Glomerular visceral epithelial cell (primary cell): ENCODE measurements around the gene SERGEF.

Experiments
- DNase-seq: peaks from one replicate; pipeline ENCODE4 v3.0.0-alpha.2; 2016; ENCODE audit errors: extremely low spot score

Gene SERGEF

GRCh38 chr11:17861036-17861755, 151.7 kb downstream of the SERGEF start:
- DNase-seq = no peak

DNA sequence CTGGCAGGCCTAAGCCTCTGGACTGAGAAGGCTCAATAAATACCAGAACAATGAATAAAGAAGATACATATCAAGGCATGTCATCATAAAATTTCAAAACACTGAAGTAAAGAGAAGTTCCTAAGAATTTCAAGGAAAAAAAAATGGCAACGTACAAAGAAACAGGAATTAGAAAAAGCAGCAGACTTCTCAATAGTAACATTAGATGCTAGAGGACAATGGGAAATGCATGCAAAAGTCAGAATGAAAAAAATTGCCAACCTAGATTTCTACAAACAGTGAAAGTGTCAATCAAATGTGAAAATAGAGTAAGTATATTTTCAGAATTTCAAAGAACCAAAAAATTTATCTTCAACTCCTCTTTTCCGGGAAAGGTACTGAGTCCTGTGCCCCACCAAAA, 153.3 kb downstream of the SERGEF start:
- no peak for DNase-seq

- no peak for DNase-seq
Measured at GRCh38 chr11:17855531-17856290, 157.1 kb downstream of the SERGEF start.

- DNase-seq = no peak
Measured at GRCh38 chr11:17853280-17853679, 159.6 kb downstream of the SERGEF start.

GRCh38 chr11:17852246-17852645, 160.6 kb downstream of the SERGEF start:
- no peak for DNase-seq

DNA sequence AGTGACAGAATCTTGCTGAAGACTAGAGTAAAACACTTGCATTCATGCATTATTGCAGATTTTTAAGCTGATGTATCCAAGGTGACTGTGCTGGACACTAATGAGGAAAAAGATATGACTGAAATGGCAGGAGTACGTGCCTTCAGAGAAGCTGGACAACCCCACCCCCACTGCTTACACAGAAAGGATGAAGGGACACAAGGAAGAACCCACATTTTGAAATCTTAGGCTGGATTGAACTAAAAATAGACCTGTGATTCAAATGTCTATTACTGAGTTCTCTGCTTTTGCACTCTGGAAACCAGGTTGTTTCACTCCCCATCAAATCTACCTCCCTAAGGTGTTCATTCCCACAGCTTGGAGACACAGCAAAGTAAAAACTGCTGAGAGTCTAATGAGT, 161.2 kb downstream of the SERGEF start:
- no peak for DNase-seq

- DNase-seq = no peak
Measured at GRCh38 chr11:17850336-17850735, 162.5 kb downstream of the SERGEF start.

DNA sequence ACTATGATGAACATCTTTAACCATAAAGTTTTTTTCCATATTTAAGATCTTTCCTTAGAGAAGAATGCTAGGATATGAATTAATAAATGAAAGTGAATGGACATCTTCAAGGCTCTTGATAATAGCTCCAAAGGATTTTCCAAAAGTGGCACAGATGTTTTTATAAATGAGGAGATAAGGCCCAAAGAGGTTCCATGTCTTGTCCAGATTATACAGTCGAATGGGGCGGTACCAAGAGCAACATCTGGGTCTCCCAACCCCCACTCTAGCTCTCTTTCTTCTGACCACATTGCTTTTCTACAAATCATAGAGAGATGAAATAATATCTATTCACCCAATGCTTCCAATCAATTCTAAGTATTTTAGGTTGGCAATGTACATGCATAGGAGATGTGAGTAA, 164.1 kb downstream of the SERGEF start:
- no peak for DNase-seq

DNA sequence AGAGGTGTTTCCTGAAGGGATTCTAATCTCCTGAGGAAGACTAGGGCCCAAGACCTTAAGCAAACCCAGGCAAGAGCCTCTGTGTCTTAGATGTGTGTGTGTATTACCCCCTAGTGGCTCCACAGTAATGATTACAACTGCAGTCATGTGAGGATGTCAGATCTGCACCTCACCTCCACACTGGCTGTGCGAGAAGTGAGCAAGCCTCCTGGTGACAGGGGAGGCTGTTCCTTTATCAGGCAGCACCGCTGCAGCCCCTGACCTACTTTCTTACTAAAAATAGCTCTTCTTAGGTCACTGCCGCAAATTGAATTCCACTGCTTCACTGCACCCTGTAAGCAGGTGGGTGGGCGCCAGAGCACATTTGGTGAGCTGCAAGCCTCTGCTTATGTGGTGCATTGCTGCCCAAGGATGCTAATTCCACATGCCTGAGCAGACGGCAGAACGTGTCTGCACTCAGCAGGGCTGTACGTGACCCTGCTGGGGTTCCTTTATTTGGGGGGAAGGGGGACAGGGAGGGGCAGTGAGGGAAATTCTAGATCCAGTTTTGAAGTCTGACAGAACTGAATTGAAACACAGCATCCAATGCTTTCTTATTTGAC, 165.9 kb downstream of the SERGEF start:
- DNase-seq = peak; percentile 11

- DNase-seq = no peak
Measured at GRCh38 chr11:17845431-17845881, 167.4 kb downstream of the SERGEF start.

DNA sequence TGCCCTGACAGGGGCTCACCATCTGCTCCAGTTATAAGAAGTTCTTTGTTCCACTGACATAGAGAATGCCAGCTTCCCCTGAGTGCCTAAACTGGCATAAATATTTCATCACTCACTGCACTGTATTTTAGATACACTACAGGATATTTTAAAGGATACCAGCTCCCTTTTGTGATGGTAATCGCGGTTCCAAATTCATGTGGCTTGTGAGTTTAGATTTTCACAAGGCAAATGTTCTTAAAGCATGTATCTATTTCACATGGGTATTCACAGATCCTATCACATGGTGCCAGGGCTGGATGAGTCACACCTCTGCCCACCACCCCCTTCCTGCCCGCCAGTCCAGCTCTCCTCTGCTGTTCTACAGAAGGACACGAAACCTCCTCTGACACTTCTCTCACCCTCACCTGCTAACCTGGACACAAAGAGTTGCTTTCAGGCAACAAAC, 172.7 kb downstream of the SERGEF start:
- DNase-seq = peak; percentile 7

GRCh38 chr11:17839450-17839849, 173.4 kb downstream of the SERGEF start:
- DNase-seq = no peak

DNA sequence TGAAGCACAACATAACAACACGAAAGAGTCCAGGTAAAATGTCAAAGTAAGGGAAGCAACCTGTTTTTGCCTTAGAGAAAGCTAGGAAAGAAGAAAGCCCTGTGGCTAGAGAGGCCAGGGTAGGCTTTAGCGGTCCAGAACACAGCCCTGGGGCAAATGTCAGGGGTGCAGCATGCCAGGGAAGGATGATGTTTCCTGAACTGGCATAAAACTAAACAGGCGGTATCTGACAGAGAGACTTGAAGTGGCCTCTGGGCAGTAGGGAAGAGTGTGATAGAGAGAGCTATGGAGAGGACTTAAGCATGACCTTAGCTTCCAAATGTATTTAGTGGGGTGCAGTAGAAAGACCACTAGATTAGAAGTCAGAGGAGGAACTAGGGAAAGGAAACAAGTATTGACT, 174.7 kb downstream of the SERGEF start:
- DNase-seq = no peak

- no peak for DNase-seq
Measured at GRCh38 chr11:17831883-17832282, 181.0 kb downstream of the SERGEF start.

- DNase-seq = no peak
Measured at GRCh38 chr11:17831228-17831627, 181.6 kb downstream of the SERGEF start.

- DNase-seq = no peak
Measured at GRCh38 chr11:17828311-17828751, 184.5 kb downstream of the SERGEF start.

GRCh38 chr11:17827006-17827405, 185.8 kb downstream of the SERGEF start:
- DNase-seq = no peak

DNA sequence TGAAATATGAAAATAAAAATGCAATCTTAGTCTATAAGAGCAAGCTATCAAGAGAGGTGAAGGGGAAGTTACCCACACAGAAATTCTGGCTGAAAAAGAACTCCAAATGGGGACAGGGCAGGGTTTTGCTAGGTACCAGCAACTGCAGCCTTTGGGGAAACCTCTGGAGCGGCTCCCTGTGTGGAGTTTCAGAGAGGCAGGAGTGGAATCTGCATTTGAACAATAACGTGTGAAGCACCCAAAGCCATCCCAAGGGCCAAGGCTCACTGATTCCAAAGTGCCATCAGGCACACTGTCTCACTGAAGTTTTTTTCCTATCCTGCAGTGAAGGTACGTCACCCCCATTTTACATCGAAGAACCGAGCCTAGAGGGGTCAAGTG, 190.5 kb downstream of the SERGEF start:
- no peak for DNase-seq

DNA sequence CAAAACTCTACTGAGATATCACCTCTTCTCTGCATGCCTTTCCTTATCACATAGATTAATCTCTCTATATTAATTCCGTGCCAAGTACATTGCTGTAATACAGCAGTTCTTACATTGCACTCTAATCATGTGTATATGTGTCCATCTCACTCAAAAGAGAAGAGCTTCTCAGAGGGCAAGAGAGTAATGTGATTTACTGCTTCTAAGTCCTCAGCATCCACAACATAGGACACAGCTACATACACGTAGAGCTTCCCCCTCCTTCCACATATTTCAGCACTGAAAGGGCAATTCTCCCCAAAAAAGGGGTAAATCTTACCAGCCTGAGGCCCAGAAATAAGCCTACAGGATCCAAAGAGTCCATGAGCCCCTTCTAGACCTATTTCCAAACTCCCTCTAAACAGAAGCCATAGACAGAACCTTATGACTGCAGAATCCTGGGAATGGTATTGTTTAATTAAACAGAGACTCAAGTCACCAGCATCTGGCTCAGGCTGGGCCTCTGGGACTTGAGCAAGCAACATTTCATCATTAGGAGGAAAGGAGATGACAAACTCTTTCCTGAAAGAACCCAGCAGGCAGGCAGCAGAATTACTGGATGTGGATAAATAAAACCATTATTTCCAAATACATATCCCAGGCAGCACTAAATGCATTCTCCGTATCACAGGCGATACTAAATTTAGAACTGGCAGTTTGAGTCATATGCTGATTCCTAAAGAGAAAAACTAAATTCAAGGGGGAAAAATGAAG, 191.0 kb downstream of the SERGEF start:
- DNase-seq = no peak

DNA sequence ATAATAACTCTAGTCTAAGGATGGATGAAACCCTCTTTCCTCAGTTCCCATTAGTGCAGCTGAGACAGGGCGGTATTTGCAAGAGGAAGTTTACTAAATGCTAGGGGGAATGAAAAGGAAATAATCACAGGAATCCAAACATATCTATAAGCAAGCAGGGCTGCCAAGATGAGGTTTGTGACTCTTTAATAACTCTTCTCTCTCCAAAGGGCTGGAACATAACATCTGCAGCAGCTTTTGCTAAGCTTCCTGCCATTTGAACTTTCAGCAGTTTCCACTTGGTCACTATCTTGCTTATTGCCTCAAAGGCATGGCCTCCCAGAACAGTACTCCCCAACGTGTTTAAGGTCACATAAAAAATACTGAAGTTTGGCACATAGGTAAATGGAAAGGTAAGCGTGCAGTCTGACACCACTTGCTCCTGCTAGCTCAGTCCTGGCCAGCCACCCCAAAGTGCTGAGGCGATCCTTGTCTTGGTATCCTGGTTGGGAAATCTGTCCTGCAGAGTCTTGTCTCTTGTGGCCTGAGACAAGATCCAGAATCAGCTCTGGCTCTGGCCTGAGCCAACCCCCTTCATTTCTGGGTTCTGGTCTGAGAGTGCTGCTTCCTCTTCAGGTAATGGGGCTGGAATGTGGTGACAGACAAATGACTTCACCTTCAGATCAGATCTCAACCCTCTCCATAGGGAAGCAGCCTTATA, 196.5 kb downstream of the SERGEF start:
- DNase-seq = no peak

DNA sequence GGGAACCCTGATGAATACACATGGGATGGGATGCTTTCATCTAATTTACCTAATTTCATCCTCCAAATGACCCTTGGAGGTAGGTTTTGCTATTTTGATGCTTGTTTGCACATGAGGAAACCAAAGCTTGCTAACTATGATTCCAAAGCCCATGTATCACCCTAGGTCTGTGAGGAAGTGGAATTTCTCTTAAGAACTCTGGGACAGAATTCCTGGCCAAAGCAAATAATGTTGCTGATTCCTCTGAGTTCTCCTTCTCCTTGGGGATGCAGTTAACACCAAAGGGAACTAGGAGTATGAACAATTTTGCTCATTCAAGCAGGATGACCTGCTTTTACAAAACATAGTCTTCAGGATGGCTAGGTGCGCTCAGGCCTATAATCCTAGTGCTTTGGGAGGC, 198.3 kb downstream of the SERGEF start:
- no peak for DNase-seq
